ENCODE measurements around the gene NSD2.

- no peak for TF ChIP-seq CTCF (optimal IDR thresholded peaks at IDR 0.05 in 1 of 3, IDR thresholded peaks at IDR 0.05 in 1 of 3, conservative IDR thresholded peaks at IDR 0.05 in 1 of 3; ENCODE audit: extremely low read depth in 1 of 3, insufficient read depth in 2 of 3, low read length in 3 of 3)
- no peak for TF ChIP-seq EZH2 (IDR thresholded peaks at IDR 0.05; ENCODE audit: low read length)
These were observed 81.5 kb downstream of the NSD2 start for GRCh38 chr4:1952719-1953118.
